ENCODE data around the gene KRT77.

The KRT77 gene

GRCh38 chr12:52688481-52688880 lies 14.8 kb downstream of the KRT77 start:
- ATAC-seq: no peak
- TF ChIP-seq ZFP30 (CRISPR knock-in tag; IDR thresholded peaks at IDR 0.05) (no peak), OSR1 (CRISPR knock-in tag; IDR thresholded peaks at IDR 0.05) (no peak), PPARA (CRISPR knock-in tag; IDR thresholded peaks at IDR 0.05; ENCODE audit: borderline replicate concordance) (no peak), CSDC2 (CRISPR knock-in tag; IDR thresholded peaks at IDR 0.05) (no peak), TOX (CRISPR knock-in tag; IDR thresholded peaks at IDR 0.05; ENCODE audit: borderline replicate concordance) (no peak), ESRRG (CRISPR knock-in tag; IDR thresholded peaks at IDR 0.05) (no peak), ZNF565 (CRISPR knock-in tag; conservative IDR thresholded peaks at IDR 0.05; ENCODE audit: low read depth) (no peak), ZNF8 (CRISPR knock-in tag; IDR thresholded peaks at IDR 0.05) (no peak), BACH2 (CRISPR knock-in tag; IDR thresholded peaks at IDR 0.05; ENCODE audit: borderline replicate concordance) (no peak), TSHZ2 (CRISPR knock-in tag; IDR thresholded peaks at IDR 0.05) (no peak), SNAI2 (CRISPR knock-in tag; IDR thresholded peaks at IDR 0.05) (no peak), POU6F1 (CRISPR knock-in tag; IDR thresholded peaks at IDR 0.05; ENCODE audit: borderline replicate concordance, low read depth) (no peak), ZNF70 (CRISPR knock-in tag; IDR thresholded peaks at IDR 0.05) (no peak), RARB (CRISPR knock-in tag; IDR thresholded peaks at IDR 0.05) (no peak)

- ATAC-seq: no peak
- TF ChIP-seq CREB5 (CRISPR knock-in tag; IDR thresholded peaks at IDR 0.05; ENCODE audit: low read depth) (no peak), ZNF565 (CRISPR knock-in tag; conservative IDR thresholded peaks at IDR 0.05; ENCODE audit: low read depth) (no peak), ISL1 (CRISPR knock-in tag; IDR thresholded peaks at IDR 0.05) (no peak), ESRRG (CRISPR knock-in tag; IDR thresholded peaks at IDR 0.05) (no peak)
Observed at GRCh38 chr12:52687497-52688385, 15.6 kb downstream of the KRT77 start.

- ATAC-seq: no peak
- no peak for TF ChIP-seq OSR1 (CRISPR knock-in tag; IDR thresholded peaks at IDR 0.05)
- no peak for TF ChIP-seq ESRRG (CRISPR knock-in tag; IDR thresholded peaks at IDR 0.05)
- no peak for TF ChIP-seq BACH2 (CRISPR knock-in tag; IDR thresholded peaks at IDR 0.05; ENCODE audit: borderline replicate concordance)
- no peak for TF ChIP-seq ZFP3 (CRISPR knock-in tag; IDR thresholded peaks at IDR 0.05)
Observed at GRCh38 chr12:52686756-52687487, 16.4 kb downstream of the KRT77 start.

GRCh38 chr12:52686063-52686462 lies 17.3 kb downstream of the KRT77 start:
- no peak for TF ChIP-seq GLIS3 (CRISPR knock-in tag; IDR thresholded peaks at IDR 0.05)
- ATAC-seq: no peak

GRCh38 chr12:52685406-52685890 lies 17.9 kb downstream of the KRT77 start:
- no peak for ATAC-seq
- TF ChIP-seq CREB5 (CRISPR knock-in tag; IDR thresholded peaks at IDR 0.05; ENCODE audit: low read depth) (no peak), ZNF565 (CRISPR knock-in tag; conservative IDR thresholded peaks at IDR 0.05; ENCODE audit: low read depth) (no peak), ZC3H10 (CRISPR knock-in tag; IDR thresholded peaks at IDR 0.05) (no peak), TSHZ2 (CRISPR knock-in tag; IDR thresholded peaks at IDR 0.05) (no peak), ESRRG (CRISPR knock-in tag; IDR thresholded peaks at IDR 0.05) (no peak), OSR1 (CRISPR knock-in tag; IDR thresholded peaks at IDR 0.05) (no peak), CSRNP3 (CRISPR knock-in tag; IDR thresholded peaks at IDR 0.05) (no peak), ARNTL (CRISPR knock-in tag; IDR thresholded peaks at IDR 0.05; ENCODE audit: borderline replicate concordance, low read depth) (no peak)

All from SK-N-SH treated with all-trans-retinoic acid at 6 μM for 48 hours (cell line).